Hepatocyte (in vitro differentiated cells): ENCODE results near the gene RHOXF1. TPM values are rescaled to one million over a fixed set of nuclear protein-coding genes. Genes with fewer than 3 reads are reported as not detected.

ENCODE experiments used
- DNase-seq: peaks from one replicate; pipeline ENCODE4 v3.0.0-alpha.2; 2016; ENCODE audit warnings: low spot score
- H2AFZ ChIP-seq: fragments of 200-600 bp; sonication (generic); 2 replicates; pipeline ENCODE4 v1.6.0; 2016; ENCODE audit warnings: antibody characterized with exemption, mild to moderate bottlenecking
- H3K27ac ChIP-seq: fragments of 200-600 bp; sonication (generic); 2 replicates; pipeline ENCODE4 v1.5.1; 2016; ENCODE audit warnings: mild to moderate bottlenecking
- H3K27me3 ChIP-seq: fragments of 200-600 bp; sonication (generic); 2 replicates; pipeline ENCODE4 v1.6.1; 2016
- H3K36me3 ChIP-seq: fragments of 200-600 bp; sonication (generic); replicated peaks from 2 replicates; pipeline ENCODE4 v1.5.1; 2016; ENCODE audit warnings: low read depth; ENCODE audit not compliant: insufficient read depth
- H3K4me1 ChIP-seq: fragments of 200-600 bp; sonication (generic); 2 replicates; pipeline ENCODE4 v1.5.1; 2016; ENCODE audit warnings: mild to moderate bottlenecking, moderate library complexity; ENCODE audit not compliant: insufficient read depth
- H3K4me2 ChIP-seq: fragments of 200-600 bp; sonication (generic); 2 replicates; pipeline ENCODE4 v1.6.0; 2016
- H3K4me3 ChIP-seq: fragments of 200-600 bp; sonication (generic); 2 replicates; pipeline ENCODE4 v1.5.1; 2016; ENCODE audit warnings: mild to moderate bottlenecking
- H3K79me2 ChIP-seq: fragments of 200-600 bp; sonication (generic); 2 replicates; pipeline ENCODE4 v1.6.0; 2017; ENCODE audit warnings: mild to moderate bottlenecking
- H3K9me2 ChIP-seq: fragments of 200-600 bp; sonication (generic); replicated peaks from 2 replicates; pipeline ENCODE4 v1.6.0; 2017; ENCODE audit warnings: mild to moderate bottlenecking; ENCODE audit not compliant: insufficient read depth
- H3K9me3 ChIP-seq: fragments of 200-600 bp; sonication (generic); 2 replicates; pipeline ENCODE4 v1.5.1; 2016; ENCODE audit warnings: low read depth, mild to moderate bottlenecking
- H4K20me1 ChIP-seq: fragments of 200-600 bp; sonication (generic); 2 replicates; pipeline ENCODE4 v1.6.0; 2016; ENCODE audit warnings: mild to moderate bottlenecking; ENCODE audit not compliant: insufficient read depth, poor library complexity, severe bottlenecking
- EZH2 ChIP-seq: fragments of 200-600 bp; sonication (generic); IDR thresholded peaks from 2 replicates; pipeline ENCODE4 v1.6.1; 2016; ENCODE audit warnings: antibody characterized with exemption, mild to moderate bottlenecking, borderline replicate concordance
- EZH2phosphoT487 ChIP-seq: fragments of 200-600 bp; sonication (generic); IDR thresholded peaks from one replicate; pipeline ENCODE4 v1.6.1; 2018; ENCODE audit warnings: antibody characterized with exemption, mild to moderate bottlenecking, low read depth, moderate library complexity; ENCODE audit not compliant: unreplicated experiment, severe bottlenecking
- WGBS: methylation state at CpG from one replicate; pipeline ENCODE4 v1.1.6; 2016; ENCODE audit warnings: low lambda C conversion rate; ENCODE audit errors: missing lambda C conversion rate; 5-methylcytosine and 5-hydroxymethylcytosine counted together
- polyA plus RNA-seq: library from polyadenylated mRNA; unstranded; fragments of >200 nt; fragmentation: Nextera tagmentation; extraction: Ambion mirVana; gene quantifications from 2 replicates; pipeline ENCODE4 v1.2.1, GENCODE V29; 2016
- total RNA-seq: library from RNA; depleted of rRNA; stranded (reverse); fragments of >200 nt; gene quantifications from 2 replicates; pipeline ENCODE4 v1.2.3, GENCODE V29; 2014
- TF ChIP-seq, protein P1 (sequence below): fragments of 200-600 bp; sonication (generic); IDR thresholded peaks from 2 replicates; pipeline ENCODE4 v1.5.1; 2016; ENCODE audit warnings: antibody characterized with exemption, mild to moderate bottlenecking; ENCODE audit not compliant: poor library complexity

RHOXF1 gene
- total and polyA plus RNA-seq, 2 experiments from 2014 or later, result not detected

DNA sequence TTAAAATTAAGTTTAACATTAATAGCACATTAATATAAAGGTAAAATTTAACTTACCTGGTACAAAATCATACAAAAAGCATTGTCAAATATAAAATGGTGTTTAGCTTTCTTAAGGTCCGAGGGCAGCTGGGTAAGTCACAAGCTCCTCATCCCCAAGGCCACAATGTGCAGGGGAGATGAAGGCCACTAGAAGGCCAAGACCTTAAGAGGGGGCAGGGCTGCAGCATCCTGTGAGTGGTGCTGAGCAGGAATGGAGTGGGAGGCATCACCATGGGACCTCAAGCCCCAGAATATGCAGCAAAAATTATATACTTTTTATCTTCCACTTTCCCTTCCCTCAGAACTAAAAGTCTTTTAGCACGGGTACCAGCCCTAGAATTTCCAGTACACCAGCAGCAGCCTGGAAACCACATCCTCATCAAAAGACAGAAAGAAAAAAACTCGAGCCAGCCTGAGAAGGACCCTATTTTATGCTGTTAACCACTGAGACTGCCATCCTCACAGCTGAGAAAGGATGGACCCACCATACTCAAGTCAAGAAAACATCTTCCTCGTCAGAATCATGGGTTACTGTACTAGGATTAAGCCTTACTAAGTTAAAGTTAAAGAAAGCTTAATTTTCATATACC is 29.7 kb upstream of the RHOXF1 start:
- TF ChIP-seq EZH2 (no peak), EZH2phosphoT487 (no peak)
- TF ChIP-seq, protein P1, sequence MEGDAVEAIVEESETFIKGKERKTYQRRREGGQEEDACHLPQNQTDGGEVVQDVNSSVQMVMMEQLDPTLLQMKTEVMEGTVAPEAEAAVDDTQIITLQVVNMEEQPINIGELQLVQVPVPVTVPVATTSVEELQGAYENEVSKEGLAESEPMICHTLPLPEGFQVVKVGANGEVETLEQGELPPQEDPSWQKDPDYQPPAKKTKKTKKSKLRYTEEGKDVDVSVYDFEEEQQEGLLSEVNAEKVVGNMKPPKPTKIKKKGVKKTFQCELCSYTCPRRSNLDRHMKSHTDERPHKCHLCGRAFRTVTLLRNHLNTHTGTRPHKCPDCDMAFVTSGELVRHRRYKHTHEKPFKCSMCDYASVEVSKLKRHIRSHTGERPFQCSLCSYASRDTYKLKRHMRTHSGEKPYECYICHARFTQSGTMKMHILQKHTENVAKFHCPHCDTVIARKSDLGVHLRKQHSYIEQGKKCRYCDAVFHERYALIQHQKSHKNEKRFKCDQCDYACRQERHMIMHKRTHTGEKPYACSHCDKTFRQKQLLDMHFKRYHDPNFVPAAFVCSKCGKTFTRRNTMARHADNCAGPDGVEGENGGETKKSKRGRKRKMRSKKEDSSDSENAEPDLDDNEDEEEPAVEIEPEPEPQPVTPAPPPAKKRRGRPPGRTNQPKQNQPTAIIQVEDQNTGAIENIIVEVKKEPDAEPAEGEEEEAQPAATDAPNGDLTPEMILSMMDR, result no peak
- 59% methylated on average over 4 of the region's 4 CpGs for WGBS

DNA sequence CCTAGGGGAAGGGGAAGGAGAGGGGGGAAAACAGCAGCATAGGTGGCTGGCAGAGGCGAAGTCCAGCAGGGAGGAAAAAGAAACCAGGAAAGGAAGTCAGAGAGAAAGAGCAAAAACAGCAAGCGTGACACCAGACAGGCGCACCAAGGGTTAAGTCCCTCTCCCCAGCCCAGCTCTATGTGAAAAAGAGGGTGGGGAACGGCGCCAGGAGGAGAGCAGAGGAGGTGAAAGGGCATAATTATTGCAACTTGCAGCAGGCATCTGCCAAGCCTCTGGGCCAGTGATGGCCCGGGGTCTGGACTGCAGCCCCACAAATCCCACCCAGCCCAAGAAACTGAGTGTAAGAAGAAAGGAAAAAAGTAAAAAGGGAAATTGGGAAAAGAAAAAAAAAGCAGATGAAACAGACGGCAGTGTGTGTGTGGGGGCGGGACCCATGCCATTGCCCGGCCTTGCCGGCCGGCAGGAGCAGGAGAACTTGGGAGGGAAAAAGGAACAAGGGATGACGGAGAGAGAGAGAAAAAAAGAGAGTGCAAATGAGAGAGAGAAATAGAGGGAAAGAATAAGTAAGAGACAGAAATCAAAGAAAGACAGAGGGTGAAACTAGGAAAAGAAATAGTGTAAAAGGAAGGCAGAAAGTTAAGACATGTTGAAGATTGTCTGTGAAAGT is 28.6 kb upstream of the RHOXF1 start:
- 63% methylated on average over 11 of the region's 12 CpGs for WGBS
- no peaks in the 10 kb centered on the region for H3K4me1 ChIP-seq
- H3K4me2 ChIP-seq, result peak overlapping the region; percentile 61
- DNase-seq, result no peak
- H3K27ac ChIP-seq, result no peak overlapping the region
- no peak overlapping the region for H3K4me3 ChIP-seq
- no peak for TF ChIP-seq EZH2phosphoT487
- TF ChIP-seq, protein P1, result no peak
- H3K9me2 ChIP-seq, result no peaks in the 10 kb centered on the region
- H3K27me3 ChIP-seq, result no peaks in the 10 kb centered on the region
- H3K36me3 ChIP-seq, result no peaks in the 10 kb centered on the region
- H4K20me1 ChIP-seq, result no peaks in the 10 kb centered on the region
- no peaks in the 10 kb centered on the region for H3K79me2 ChIP-seq
- no peak overlapping the region for H2AFZ ChIP-seq
- H3K9me3 ChIP-seq, result no peaks in the 10 kb centered on the region

More for the DNA sequence above, 29.7 kb upstream of the RHOXF1 start:
- H3K27me3 ChIP-seq, result no peaks in the 10 kb centered on the region
- H4K20me1 ChIP-seq, result no peaks in the 10 kb centered on the region
- H3K79me2 ChIP-seq, result no peaks in the 10 kb centered on the region
- no peak for DNase-seq
- H3K9me2 ChIP-seq, result no peaks in the 10 kb centered on the region
- H3K4me2 ChIP-seq, result no peak overlapping the region
- no peaks in the 10 kb centered on the region for H3K9me3 ChIP-seq
- no peaks in the 10 kb centered on the region for H3K36me3 ChIP-seq
- no peak overlapping the region for H3K27ac ChIP-seq
- H3K4me3 ChIP-seq, result no peak overlapping the region
- no peaks in the 10 kb centered on the region for H3K4me1 ChIP-seq
- no peak overlapping the region for H2AFZ ChIP-seq

DNA sequence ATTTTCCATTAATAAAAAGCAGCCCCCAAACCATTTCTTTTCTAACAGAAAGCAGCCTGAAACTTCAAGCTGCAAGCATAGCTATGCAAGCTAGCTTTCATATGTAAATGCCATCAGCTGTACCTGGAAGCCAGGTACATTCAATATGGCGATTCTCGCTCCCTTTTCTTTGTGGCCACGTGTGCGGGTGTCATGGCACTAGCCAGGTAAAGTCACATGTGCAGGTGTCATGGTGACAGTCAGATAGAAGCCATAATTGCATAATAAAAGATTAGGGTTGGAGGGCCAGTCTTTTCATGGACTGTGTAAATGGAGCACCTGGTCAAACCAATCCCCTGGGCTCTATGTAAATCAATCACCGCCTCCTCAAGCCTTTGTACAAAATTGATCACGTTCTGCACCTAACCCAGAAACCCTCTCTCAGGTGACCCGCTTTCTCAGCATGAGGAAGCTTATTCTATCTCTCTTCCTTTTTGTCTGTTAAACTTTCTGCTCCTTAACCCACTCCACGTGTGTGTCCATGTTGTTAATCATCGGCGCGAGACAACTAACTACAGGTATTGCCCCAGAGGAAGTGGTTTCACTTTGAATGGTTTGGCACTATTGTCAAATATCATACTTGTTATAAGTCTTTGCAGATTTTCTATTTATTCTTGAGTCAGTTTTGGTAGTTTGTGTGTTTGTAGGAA is 24.7 kb upstream of the RHOXF1 start:
- no peak overlapping the region for H2AFZ ChIP-seq
- no peaks in the 10 kb centered on the region for H4K20me1 ChIP-seq
- H3K27ac ChIP-seq, result no peak overlapping the region
- no peaks in the 10 kb centered on the region for H3K36me3 ChIP-seq
- H3K4me2 ChIP-seq, result no peak overlapping the region
- no peaks in the 10 kb centered on the region for H3K9me2 ChIP-seq
- no peak for DNase-seq
- no peaks in the 10 kb centered on the region for H3K9me3 ChIP-seq
- 75% methylated on average over 11 of the region's 11 CpGs for WGBS
- H3K4me3 ChIP-seq, result no peak overlapping the region
- H3K4me1 ChIP-seq, result no peaks in the 10 kb centered on the region
- TF ChIP-seq EZH2phosphoT487, result no peak
- TF ChIP-seq EZH2, result no peak
- TF ChIP-seq, protein P1, result no peak
- H3K27me3 ChIP-seq, result no peaks in the 10 kb centered on the region
- no peaks in the 10 kb centered on the region for H3K79me2 ChIP-seq
